GM10847 (cell line): Measurements from ENCODE around the gene SPATA2L.

Experiments used
- POLR2A ChIP-seq: IDR thresholded peaks from 2 replicates; pipeline ENCODE4 v1.6.1; 2011; ENCODE audit not compliant: insufficient read length; ENCODE audit errors: extremely low read depth

The SPATA2L gene

DNA sequence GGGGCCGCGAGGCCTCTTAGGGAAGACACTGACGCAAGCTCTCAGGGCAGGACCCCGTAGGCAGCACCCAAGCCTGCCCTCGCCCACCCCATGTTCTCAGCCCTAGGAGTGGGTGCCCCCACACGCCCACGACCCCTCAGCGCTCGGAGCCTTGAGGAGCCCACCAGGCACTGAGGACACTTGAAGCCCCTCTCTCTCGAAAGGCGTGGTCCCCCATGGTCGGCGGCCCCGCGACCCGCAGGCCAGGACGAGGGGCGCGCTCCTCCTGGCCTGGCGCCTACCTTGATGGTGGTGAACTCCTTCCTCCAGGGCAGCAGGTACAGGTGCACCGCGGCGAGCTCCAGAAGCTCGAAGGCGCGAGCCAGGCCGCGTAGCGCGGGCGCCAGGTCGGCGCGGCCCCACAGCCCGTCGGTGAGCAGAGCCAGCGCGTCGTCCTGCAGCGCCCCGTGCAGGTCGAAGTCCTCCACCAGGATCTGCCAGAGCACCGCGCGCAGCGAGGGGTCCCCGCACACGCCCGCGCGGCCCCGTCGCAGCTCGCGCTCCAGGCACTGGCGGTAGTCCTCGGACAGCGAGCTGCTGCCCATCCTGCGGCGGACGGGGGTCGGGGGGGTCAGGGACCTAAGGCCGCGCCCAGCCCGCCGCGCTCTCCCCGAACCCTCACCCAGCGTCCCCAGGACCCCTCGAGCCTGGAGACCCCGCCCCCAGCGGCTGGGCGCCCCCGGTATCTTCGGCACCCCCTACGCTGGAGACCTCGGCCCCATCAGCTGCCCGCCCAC, 668 bp downstream of the SPATA2L start:
- no peak for TF ChIP-seq POLR2A

DNA sequence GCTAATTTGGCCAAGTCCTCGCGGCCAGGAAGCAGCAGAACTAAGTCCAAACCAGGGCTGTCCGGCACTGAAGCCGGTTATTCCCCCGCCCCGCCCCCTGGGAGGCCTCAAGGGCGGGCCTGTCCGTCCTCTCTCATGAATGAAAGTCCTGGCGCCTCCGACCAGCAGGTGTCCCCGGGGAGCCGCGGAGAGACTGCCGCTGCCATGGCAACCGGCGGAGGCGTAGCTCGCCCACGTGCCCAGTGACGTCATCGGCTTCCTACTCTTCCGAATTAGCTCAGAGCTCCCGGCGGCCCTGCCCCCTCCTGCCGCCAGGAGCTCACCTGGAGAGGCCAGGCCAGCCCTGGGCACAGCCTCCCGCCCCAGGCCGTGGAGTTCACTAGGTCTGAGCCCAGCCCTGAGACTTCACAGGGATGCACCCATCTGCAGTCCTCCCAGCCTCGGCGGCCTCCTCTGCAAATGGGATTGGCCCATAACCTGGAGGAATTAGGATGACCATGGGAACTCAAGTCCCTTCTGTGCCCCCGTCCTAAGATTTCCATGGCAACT, 1.3 kb downstream of the SPATA2L start:
- TF ChIP-seq POLR2A, result no peak

DNA sequence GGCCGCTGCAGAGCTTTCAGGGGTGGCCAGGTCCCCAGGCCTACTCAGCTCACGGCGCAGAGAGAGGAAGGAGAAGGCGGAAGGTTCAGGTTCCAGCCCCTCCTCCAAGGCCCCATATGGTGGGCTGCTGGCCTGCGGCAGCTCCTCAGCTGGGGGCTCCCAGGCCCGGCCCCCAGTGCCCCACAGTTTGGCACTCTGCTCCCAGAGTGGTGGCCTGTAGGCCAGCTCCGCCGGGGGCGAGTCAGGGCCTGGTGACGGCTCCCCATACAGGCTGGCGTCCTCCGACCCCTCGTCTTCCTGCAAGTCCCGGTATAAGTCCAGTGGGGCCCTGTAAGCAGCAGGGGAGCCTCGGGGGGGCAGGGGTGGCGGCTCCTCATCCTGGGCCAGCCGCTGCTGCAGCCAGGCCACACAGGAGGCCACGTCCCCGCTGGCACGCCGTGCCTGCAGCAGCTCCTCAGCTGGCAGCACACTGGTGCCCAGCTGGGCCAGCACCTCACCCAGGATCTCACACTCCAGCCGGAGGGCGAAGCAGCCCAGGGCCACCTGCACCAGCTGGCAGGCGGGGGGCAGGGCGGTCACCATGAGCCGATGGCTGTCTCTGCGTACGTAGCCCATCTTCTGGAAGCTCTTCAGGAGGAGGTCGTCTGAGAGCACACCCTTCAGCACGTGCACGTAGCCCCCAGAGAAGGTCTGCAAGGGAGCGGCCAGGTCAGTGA, 3.7 kb downstream of the SPATA2L start:
- no peak for TF ChIP-seq POLR2A

DNA sequence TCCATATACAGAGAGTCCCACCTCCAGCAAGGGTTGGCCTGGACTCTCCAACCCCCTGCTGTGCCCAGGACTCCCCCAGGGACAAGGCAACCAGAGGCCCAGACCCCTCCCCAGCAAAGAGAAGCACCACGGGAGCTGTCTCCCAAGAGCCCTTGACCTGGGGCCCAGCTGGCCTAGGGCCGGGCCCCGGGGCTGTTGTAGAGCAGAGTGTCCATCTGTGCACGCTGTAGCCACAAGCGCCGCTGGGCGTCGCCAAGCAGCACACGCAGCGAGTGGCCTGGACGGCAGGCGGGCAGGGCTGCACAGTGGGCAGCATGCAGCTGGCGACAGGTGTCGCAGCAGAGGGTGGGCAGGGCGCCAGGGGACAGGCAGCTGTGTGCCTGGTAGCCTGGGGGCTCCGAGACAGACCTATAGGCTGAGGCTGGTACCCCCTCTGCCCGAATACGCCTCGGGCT, 4.3 kb downstream of the SPATA2L start:
- no peak for TF ChIP-seq POLR2A

DNA sequence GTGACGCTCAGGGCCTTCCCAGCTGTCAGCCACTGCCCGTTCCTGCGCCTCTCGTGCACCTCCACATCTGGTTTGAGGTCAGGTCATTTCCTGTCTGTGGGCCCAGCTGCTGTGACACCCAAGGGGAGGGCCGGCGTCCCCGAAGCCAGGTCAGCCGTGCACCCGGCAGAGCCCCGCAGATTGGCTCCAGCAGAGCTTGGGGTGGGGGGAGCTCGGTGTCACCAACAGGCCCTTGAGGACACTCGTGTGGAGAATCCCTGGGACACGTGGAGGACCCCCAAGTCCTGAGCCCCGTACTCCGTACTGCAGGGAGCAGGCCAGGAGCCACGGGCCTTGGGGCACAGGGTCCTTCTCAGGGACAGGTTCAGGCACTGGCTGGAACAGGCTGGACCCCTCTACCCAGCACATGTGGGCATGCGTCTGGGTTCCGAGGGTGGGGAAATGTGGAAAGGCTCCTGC, 4.8 kb downstream of the SPATA2L start:
- no peak for TF ChIP-seq POLR2A

DNA sequence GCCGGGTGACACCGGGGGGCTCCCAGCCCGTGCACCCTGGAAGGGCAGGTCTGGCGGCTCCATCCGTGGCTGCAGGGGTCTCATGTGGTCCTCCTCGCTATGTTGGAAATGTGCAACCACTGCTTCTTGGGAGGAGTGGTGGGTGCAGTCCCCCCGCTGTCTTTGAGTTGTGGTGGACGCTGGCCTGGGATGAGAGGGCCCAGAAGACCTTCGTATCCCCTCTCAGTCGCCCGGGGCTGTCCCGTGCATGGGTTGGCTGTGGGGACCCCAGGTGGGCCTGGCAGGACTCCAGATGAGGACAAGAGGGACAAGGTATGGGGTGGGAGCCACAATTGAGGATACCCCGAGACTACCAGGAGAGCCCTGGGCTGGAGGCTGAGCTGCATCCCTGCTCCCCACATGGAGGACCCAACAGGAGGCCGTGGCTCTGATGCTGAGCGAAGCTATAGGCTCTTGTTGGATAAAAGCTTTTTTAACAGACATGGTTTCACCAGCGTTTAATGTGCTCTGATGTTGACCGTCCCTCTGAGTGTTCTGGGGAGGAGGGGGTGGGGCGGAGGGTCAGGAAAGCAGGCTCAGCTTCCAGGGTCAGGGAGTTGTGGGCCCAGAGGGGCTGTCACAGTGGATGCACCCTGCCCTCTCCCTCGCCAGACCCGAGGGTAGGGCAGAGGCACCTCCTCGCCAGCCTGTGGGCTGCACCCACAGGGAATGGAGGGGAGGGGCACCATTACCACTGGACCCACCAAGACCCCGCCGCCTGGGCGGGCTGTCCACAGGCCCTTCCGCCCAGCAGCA, 5.4 kb downstream of the SPATA2L start:
- no peak for TF ChIP-seq POLR2A

DNA sequence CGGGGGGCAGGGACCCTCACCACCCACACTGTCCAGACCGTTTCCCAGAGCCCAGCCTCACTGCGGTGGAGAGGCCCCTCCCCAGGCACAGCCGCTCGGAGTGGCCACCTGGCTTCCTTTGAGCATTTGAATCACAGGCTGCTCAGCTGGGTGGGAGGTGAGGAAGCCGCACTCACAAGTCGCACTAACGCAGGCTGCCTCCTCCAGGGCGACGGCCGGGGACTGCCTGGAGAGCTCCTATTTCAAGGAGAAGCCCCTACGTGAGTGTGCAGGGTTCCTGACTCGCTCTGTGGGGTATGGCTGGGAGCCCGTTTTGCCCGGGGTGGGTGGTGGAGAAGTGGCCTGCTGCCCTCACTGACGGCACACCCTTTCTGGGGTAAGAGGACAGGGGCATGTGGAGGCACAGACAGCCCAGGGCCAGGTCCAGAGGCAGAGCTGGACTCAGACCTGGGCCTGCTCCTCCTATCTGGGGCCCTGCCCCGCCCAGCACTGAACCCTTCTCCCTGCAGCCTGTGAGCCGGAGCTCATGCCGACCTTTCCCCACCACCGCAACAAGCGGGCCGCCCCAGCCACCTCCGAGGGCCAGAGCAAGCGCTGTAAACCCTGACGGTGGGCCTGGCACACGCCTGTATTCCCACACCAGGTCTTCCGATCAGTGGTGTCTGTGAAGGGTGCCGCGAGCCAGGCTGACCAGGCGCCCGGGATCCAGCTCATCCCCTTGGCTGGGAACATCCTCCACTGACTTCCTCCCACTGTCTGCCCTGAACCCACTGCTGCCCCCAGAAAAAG, 6.2 kb downstream of the SPATA2L start:
- no peak for TF ChIP-seq POLR2A

DNA sequence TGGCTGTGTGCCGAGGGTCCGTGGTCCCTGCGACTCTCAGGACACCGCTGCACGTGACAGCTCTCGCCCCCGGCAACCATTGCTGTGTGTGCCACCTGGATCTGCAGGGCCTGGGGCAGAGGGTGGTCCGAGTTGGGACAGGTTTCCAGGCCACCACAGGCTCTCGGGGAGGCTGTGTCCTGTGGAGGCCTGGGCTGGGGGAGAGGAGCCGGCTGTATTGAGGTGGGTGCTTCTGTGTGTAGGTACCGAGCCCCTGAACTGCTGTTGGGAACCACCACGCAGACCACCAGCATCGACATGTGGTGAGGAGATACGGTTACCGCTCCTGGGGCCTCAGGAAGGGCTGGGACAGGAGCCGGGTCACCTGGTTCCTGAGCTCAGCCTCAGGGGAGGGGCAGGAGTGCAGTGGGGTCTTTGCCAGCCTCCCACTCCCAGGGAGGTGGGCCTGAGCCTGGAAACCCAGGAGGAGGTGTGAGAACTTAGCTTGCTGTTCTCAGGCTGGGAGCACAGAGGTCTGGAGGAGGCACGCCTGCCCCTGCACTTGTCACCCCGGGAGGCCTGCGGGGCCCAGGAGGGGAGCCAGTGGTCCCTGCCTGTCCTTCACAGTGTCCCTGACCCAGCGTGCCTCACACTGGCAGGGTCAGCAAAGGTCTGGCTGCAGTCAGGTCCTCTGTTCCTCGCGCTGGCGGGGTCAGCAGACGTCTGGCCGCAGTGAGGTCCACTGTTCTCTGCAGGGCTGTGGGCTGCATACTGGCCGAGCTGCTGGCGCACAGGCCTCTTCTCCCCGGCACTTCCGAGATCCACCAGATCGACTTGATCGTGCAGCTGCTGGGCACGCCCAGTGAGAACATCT, 7.3 kb downstream of the SPATA2L start:
- no peak for TF ChIP-seq POLR2A

DNA sequence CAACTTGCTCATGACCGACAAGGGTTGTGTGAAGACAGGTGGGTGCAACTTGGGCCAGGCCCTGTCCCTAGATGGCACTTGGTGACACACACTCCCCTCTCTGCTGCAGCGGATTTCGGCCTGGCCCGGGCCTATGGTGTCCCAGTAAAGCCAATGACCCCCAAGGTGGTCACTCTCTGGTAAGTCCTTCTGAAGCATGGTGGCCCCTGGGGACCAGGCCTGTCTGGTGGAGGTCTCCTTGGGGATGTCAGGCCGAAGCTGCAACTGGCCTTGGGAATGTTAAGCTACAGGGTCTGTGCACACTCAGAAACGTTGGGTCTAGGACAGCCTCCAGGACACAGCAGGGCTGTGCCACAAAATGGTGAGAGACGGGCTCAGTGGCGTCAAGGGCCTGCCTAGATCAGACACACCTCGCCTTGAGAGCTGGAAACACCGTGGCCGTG, 8.2 kb downstream of the SPATA2L start:
- TF ChIP-seq POLR2A, result no peak

DNA sequence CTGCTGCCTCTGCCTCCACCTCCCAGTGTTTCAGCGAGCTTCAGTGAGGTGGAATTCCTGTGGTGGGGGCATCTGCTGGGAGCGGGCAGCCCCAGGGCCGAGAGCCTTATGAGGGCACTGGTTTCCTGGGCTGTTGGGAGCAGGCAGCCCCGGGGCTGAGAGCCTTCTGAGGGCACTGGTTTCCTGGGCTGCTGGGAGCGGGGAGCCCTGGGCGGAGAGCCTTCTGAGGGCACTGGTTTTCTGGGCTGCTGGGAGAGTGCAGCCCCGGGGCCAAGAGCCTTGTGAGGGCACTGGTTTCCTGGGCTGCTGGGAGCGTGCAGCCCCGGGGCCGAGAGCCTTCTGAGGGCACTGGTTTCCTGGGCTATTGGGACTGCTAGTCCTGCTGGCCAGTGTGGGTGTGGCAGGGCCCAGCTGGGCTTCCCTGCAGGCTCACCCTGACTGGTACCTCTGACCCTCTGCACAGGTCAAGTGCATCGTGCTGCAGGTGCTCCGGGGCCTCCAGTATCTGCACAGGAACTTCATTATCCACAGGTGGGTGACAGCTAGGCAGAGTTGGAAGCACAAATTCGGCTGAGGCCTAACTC, 9.4 kb downstream of the SPATA2L start:
- no peak for TF ChIP-seq POLR2A

DNA sequence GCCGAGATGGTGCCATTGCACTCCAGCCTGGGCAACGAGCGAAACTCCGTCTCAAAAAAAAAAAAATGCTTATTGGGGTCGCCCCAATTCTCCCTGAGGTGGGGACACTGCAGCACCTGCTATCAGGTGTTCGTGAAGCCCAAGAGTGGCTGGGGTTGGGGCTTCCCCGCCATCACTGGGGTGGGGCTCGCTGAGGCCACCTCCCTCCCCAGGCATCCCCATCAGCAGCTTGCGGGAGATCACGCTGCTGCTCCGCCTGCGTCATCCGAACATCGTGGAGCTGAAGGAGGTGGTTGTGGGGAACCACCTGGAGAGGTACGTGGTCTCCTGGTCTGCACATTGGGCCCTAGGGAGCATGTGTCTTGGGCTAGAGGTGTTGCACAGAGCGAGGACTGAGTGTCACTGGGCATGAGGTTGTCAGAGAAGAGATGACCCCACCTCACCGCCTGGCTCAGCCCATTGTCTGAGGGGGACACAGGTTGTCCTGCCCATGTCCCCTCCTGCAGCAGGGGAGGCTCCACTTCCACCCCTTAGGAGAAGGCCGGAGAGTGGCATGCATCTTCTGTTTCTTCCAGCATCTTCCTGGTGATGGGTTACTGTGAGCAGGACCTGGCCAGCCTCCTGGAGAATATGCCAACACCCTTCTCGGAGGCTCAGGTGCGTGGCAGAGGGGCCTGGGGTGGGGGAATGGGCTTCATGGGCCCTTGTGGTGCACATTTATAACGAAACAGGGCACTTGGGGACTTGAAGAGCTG, 10.1 kb downstream of the SPATA2L start:
- no peak for TF ChIP-seq POLR2A

DNA sequence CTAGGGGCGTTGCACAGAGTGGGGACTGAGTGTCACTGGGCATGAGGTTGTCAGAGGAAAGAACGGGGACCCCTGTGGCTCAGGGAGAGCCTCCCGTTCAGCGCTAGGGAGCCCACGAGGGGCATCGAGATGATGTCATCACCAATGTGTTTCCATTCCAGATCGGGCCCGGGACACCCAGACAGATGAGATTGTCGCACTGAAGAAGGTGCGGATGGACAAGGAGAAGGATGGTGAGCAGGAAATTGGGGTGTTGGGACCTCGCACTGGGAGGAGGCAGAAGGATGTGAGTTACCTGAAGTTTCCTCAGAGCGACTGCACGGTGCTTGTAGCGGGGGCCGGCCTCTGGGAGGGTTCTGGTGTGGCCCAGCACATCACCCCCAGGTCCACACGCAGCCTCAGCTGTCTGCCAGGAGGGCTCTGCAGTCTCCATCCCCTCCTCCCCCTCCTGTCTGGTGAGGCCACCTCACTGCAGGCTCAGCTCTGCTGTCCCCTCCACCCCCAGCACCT, 11.1 kb downstream of the SPATA2L start:
- TF ChIP-seq POLR2A, result no peak
